Measurements from ENCODE around the gene MEDAG. TPM values are rescaled to one million over a fixed set of nuclear protein-coding genes. Genes with fewer than 3 reads are reported as not detected.

MEDAG gene
- total RNA-seq, 1 donor, result 46.7 TPM

GRCh38 chr13:30877335-30877734, 28.7 kb upstream of the MEDAG start:
- Histone ChIP-seq H3K4me1 (ENCODE audit: insufficient read depth, low read length) (peaks cover 51% of the 10 kb centered on the region), H3K27ac (ENCODE audit: low read depth, low read length) (peak overlapping the region; percentile 57), H3K9me3 (ENCODE audit: low read depth, low read length) (no peaks in the 10 kb centered on the region), H3K4me3 (ENCODE audit: insufficient read depth, low read length) (no peak overlapping the region), H3K4me2 (ENCODE audit: insufficient read depth, low read length) (peak overlapping the region; percentile 11), H4K20me1 (ENCODE audit: insufficient read depth, low read length) (no peaks in the 10 kb centered on the region), H3K36me3 (ENCODE audit: insufficient read depth, low read length) (no peaks in the 10 kb centered on the region), H2AFZ (ENCODE audit: low read length) (no peak overlapping the region), H3K27me3 (ENCODE audit: insufficient read depth, low read length) (no peaks in the 10 kb centered on the region), H3K79me2 (ENCODE audit: insufficient read depth, low read length) (no peaks in the 10 kb centered on the region)
- TF ChIP-seq, protein P1, sequence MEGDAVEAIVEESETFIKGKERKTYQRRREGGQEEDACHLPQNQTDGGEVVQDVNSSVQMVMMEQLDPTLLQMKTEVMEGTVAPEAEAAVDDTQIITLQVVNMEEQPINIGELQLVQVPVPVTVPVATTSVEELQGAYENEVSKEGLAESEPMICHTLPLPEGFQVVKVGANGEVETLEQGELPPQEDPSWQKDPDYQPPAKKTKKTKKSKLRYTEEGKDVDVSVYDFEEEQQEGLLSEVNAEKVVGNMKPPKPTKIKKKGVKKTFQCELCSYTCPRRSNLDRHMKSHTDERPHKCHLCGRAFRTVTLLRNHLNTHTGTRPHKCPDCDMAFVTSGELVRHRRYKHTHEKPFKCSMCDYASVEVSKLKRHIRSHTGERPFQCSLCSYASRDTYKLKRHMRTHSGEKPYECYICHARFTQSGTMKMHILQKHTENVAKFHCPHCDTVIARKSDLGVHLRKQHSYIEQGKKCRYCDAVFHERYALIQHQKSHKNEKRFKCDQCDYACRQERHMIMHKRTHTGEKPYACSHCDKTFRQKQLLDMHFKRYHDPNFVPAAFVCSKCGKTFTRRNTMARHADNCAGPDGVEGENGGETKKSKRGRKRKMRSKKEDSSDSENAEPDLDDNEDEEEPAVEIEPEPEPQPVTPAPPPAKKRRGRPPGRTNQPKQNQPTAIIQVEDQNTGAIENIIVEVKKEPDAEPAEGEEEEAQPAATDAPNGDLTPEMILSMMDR (IDR thresholded peaks at IDR 0.05; ENCODE audit: extremely low read depth, low read depth, low read length), result no peak
- DNase-seq (ENCODE audit: insufficient read length, low spot score, missing footprints), result no peak

DNA sequence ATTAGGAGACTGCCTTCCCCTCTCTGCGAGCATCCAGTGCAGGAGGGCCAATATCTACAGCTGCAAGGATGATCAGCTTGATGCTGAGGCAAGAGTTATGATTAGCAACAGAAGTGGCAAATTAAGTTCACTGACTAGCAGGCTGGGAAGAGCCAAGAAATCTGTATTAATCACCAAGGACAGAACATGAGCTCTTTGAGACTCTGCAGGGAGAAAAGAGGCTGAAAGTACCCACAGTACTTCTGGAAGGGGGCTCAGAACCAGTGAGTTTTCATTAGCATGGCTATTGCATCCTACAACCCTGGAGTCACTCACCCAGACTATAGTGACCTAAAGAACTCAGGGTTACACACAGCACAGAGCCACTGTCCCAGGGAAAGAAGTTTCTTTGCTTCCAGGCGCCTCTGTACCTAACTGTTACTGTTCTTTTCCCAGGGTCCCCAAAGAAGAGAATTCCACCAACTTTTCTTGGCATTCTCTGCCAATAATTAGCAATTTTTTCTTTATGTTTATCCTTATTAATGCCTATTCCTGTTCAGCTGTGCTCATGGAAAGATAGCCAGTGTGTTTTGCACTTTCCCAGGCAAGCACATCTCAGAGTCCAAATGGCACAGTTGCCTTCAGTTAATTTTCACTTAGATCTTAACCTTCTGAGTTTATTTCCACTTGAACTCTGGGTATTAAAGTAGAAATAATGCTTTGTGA, 25.8 kb upstream of the MEDAG start:
- Histone ChIP-seq H3K27me3 (ENCODE audit: insufficient read depth, low read length) (no peaks in the 10 kb centered on the region), H4K20me1 (ENCODE audit: insufficient read depth, low read length) (no peaks in the 10 kb centered on the region), H2AFZ (ENCODE audit: low read length) (no peak overlapping the region), H3K27ac (ENCODE audit: low read depth, low read length) (peak overlapping the region; percentile 96), H3K36me3 (ENCODE audit: insufficient read depth, low read length) (no peaks in the 10 kb centered on the region), H3K4me3 (ENCODE audit: insufficient read depth, low read length) (no peak overlapping the region), H3K9me3 (ENCODE audit: low read depth, low read length) (no peaks in the 10 kb centered on the region), H3K4me1 (ENCODE audit: insufficient read depth, low read length) (peaks cover 36% of the 10 kb centered on the region), H3K4me2 (ENCODE audit: insufficient read depth, low read length) (peak overlapping the region; percentile 51), H3K79me2 (ENCODE audit: insufficient read depth, low read length) (no peaks in the 10 kb centered on the region)
- DNase-seq (ENCODE audit: insufficient read length, low spot score, missing footprints), result no peak
- TF ChIP-seq, protein P1 (IDR thresholded peaks at IDR 0.05; ENCODE audit: extremely low read depth, low read depth, low read length), result no peak

DNA sequence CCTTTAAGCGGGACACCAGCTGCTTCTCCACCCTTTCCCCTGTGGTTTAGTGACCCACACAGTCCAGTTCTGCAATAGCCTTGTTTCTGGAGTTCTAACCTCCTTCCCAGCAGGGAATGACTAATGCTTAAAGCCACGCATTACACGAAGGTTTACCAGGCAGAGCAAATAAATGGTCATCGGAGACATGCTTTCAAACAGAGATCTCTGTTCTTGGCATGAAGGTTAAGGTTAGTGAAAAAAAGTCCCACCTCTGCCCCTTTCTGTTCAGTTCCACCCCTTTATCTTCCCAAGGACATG, 25.3 kb upstream of the MEDAG start:
- Histone ChIP-seq H3K9me3 (ENCODE audit: low read depth, low read length) (no peaks in the 10 kb centered on the region), H3K79me2 (ENCODE audit: insufficient read depth, low read length) (no peaks in the 10 kb centered on the region), H3K4me3 (ENCODE audit: insufficient read depth, low read length) (peak overlapping the region; percentile 20), H3K4me1 (ENCODE audit: insufficient read depth, low read length) (peaks cover 36% of the 10 kb centered on the region), H3K27me3 (ENCODE audit: insufficient read depth, low read length) (no peaks in the 10 kb centered on the region), H3K27ac (ENCODE audit: low read depth, low read length) (peak overlapping the region; percentile 96), H3K4me2 (ENCODE audit: insufficient read depth, low read length) (peak overlapping the region; percentile 51), H4K20me1 (ENCODE audit: insufficient read depth, low read length) (no peaks in the 10 kb centered on the region), H3K36me3 (ENCODE audit: insufficient read depth, low read length) (no peaks in the 10 kb centered on the region), H2AFZ (ENCODE audit: low read length) (peak overlapping the region; percentile 49)
- DNase-seq (ENCODE audit: insufficient read length, low spot score, missing footprints), result no peak
- TF ChIP-seq, protein P1 (IDR thresholded peaks at IDR 0.05; ENCODE audit: extremely low read depth, low read depth, low read length), result no peak

DNA sequence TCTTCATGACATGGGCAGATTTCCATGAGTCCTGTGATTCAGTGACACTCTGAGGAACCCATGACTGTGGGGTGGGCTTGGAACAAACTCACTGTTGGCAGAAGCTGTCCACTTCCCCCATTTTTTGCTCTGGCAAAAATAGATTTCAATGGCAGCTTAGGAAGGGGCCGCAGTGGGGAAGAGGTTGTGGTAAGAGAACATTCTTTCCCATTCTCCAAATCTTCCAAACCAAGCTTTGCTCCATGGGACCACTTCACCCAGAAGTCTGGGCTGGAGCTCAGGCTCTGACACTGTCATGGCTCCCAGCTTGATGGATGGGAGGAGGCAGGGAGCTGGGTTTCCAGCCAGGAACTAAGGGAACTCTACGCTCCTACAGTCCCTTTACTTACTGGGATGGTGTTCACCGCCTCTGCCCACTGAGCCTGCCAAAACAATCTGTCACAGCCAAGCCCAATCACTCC, 24.9 kb upstream of the MEDAG start:
- Histone ChIP-seq H3K36me3 (ENCODE audit: insufficient read depth, low read length) (no peaks in the 10 kb centered on the region), H2AFZ (ENCODE audit: low read length) (peak overlapping the region; percentile 56), H3K79me2 (ENCODE audit: insufficient read depth, low read length) (no peaks in the 10 kb centered on the region), H4K20me1 (ENCODE audit: insufficient read depth, low read length) (no peaks in the 10 kb centered on the region), H3K27me3 (ENCODE audit: insufficient read depth, low read length) (no peaks in the 10 kb centered on the region), H3K27ac (ENCODE audit: low read depth, low read length) (peak overlapping the region; percentile 96), H3K4me1 (ENCODE audit: insufficient read depth, low read length) (peaks cover 36% of the 10 kb centered on the region), H3K4me2 (ENCODE audit: insufficient read depth, low read length) (peak overlapping the region; percentile 51), H3K9me3 (ENCODE audit: low read depth, low read length) (no peaks in the 10 kb centered on the region), H3K4me3 (ENCODE audit: insufficient read depth, low read length) (peak overlapping the region; percentile 20)
- no peak for DNase-seq (ENCODE audit: insufficient read length, low spot score, missing footprints)
- TF ChIP-seq, protein P1 (IDR thresholded peaks at IDR 0.05; ENCODE audit: extremely low read depth, low read depth, low read length), result no peak
